Activated T-cell treated with anti-CD3 and anti-CD28 coated beads, Interleukin-2, amount 50 U/mL, for 72 hours (primary cell): ENCODE results near the gene STRN3. TPM values are rescaled to one million over a fixed set of nuclear protein-coding genes. Genes with fewer than 3 reads are reported as not detected.

Experiments
- ATAC-seq, 2 donors: fragments of 150-1000 bp; cut with Tn5 transposase; replicated peaks in 1 of 2; 2 replicates each; pipeline ENCODE4 v1.10.0; 2021; ENCODE audit warnings: moderate library complexity in 2 of 2, mild to moderate bottlenecking in 1 of 2
- DNase-seq, 2 donors: peaks; one replicate each; pipeline ENCODE4 v3.0.0; 2021 to 2022; ENCODE audit warnings: mixed read lengths in 1 of 2
- H3K27ac Mint-ChIP-seq: one replicate; pipeline ENCODE4 v1.8.0; 2022; ENCODE audit warnings: mild to moderate bottlenecking, moderate library complexity, mixed read lengths
- H3K27me3 Mint-ChIP-seq: one replicate; pipeline ENCODE4 v1.8.0; 2022; ENCODE audit warnings: low read depth, mixed read lengths
- H3K36me3 Mint-ChIP-seq, 2 donors: one replicate each; pipeline ENCODE4 v1.8.0; 2022; ENCODE audit warnings: mixed read lengths in 2 of 2, mild to moderate bottlenecking in 1 of 2; ENCODE audit not compliant: insufficient read depth in 2 of 2
- H3K4me1 Mint-ChIP-seq: one replicate; pipeline ENCODE4 v1.8.0; 2022; ENCODE audit warnings: low read depth, mixed read lengths
- H3K4me3 Mint-ChIP-seq, 2 donors: one replicate each; pipeline ENCODE4 v1.8.0; 2022; ENCODE audit warnings: mild to moderate bottlenecking in 2 of 2, mixed read lengths in 2 of 2, moderate library complexity in 2 of 2
- H3K9me3 Mint-ChIP-seq, 2 donors: one replicate each; pipeline ENCODE4 v1.8.0; 2022; ENCODE audit warnings: mixed read lengths in 2 of 2
- total RNA-seq, 2 donors: library from RNA; stranded (reverse); gene quantifications; one replicate each; pipeline ENCODE4 v1.2.3, GENCODE V29; 2022

Gene STRN3
- total RNA-seq, 2 donors from 2014 or later: 19.7 to 24.5 TPM

- ATAC-seq (peak; percentile 95 to 96), DNase-seq (peak; percentile 92 to 94)
- Mint-ChIP-seq H3K4me1 (peaks cover 70% of the 10 kb centered on the region), H3K4me3 (peak overlapping the region; percentile 97 to 99), H3K9me3 (no peaks in the 10 kb centered on the region), H3K27me3 (no peaks in the 10 kb centered on the region), H3K36me3 (peaks cover 5 to 7% of the 10 kb centered on the region in 2 donors), H3K27ac (peak overlapping the region; percentile 99)
Observed at GRCh38 chr14:31026450-31027235, 464 bp upstream of the STRN3 start.

DNA sequence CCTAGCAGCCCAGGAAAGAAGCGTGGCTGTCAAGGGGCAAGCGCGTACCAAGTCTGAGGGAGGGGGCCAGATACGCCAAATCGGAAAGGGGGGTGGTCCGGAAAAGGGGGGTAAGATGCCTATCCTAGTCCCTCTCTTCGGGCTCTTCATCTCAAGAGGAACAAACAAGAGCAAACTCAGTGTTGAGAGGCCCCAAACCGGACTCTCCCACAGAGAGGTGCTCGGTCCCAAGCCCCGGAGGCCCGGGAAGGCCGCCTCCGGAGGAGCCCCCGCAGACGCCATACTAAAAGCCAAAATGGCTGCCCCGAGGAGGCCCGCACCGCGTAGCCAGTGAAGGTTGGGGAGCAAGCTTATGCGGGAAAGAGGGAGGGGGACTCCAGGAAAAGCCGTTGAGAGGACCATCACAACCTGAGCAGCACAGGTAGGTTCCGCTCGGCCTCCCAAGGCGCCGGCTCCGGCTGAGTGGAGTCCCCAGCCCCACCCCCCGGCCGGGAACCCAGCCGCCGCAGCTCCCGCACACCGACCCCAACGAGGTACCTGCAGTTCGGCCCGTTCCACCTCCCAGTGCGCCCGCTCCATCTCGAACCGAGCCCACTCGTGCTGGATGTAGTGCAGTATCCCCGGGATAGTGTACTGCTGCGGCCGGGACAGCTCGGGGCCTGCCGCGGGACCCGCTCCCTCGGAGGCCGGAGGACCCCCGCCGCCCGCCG lies 657 bp downstream of the STRN3 start, which contains the start of gene AP4S1:
TSS of gene AP4S1 (plus strand) at position 283 of the 710 bp plus-strand sequence. CDS start 40,548 bp downstream, outside the sequence.
- H3K4me1 Mint-ChIP-seq: peaks cover 68% of the 10 kb centered on the region
- peaks cover 9 to 14% of the 10 kb centered on the region in 2 donors for H3K36me3 Mint-ChIP-seq
- H3K4me3 Mint-ChIP-seq: peak within 1 kb of the TSS; percentile 99 to 100
- H3K27me3 Mint-ChIP-seq: no peaks in the 10 kb centered on the region
- ATAC-seq (peak; percentile 22 to 25), DNase-seq (peak; percentile 54 to 65)
- H3K9me3 Mint-ChIP-seq: no peaks in the 10 kb centered on the region
- peak within 1 kb of the TSS; percentile 100 for H3K27ac Mint-ChIP-seq

GRCh38 chr14:31024577-31025366 lies 1.4 kb downstream of the STRN3 start:
- Mint-ChIP-seq H3K27me3 (no peaks in the 10 kb centered on the region), H3K9me3 (no peaks in the 10 kb centered on the region), H3K4me1 (peaks cover 65% of the 10 kb centered on the region), H3K27ac (peak overlapping the region; percentile 100), H3K4me3 (peak overlapping the region; percentile 90 to 100), H3K36me3 (peaks cover 9 to 14% of the 10 kb centered on the region in 2 donors)
- ATAC-seq: no peak
- DNase-seq: no peak

- H3K27ac Mint-ChIP-seq: peak overlapping the region; percentile 80
- H3K36me3 Mint-ChIP-seq: peaks cover 9 to 14% of the 10 kb centered on the region in 2 donors
- H3K4me3 Mint-ChIP-seq: peak overlapping the region; percentile 90 to 100
- ATAC-seq (no peak), DNase-seq (no peak)
- H3K4me1 Mint-ChIP-seq: peaks cover 59% of the 10 kb centered on the region
- no peaks in the 10 kb centered on the region for H3K9me3 Mint-ChIP-seq
- no peaks in the 10 kb centered on the region for H3K27me3 Mint-ChIP-seq
Observed at GRCh38 chr14:31024010-31024480, 2.1 kb downstream of the STRN3 start.

- Mint-ChIP-seq H3K36me3 (peaks cover 9 to 14% of the 10 kb centered on the region in 2 donors), H3K4me1 (peaks cover 50% of the 10 kb centered on the region), H3K27me3 (no peaks in the 10 kb centered on the region), H3K4me3 (peak overlapping the region in 1 of 2 donors; percentile 20), H3K27ac (no peak overlapping the region), H3K9me3 (no peaks in the 10 kb centered on the region)
- no peak for ATAC-seq
- no peak for DNase-seq
Observed at GRCh38 chr14:31022386-31022785, 3.8 kb downstream of the STRN3 start.

DNA sequence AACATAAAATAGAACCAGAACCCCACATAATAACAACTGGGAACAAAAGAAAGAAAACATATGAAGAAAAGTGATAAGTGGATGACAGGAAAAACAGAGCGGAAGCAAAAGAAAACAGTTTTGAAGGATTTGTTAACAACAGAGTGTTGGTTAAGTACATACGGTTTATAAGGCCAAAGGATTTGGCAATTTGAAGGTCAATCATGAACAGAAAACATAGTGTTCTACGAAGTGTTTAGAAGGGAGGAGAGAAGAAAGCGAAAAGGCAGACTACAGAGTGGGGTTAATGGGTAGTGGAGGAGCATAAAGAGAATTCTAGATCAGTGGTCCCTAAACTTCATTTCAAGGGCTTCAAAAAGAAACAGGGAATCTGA lies 4.6 kb downstream of the STRN3 start:
- Mint-ChIP-seq H3K27me3 (no peaks in the 10 kb centered on the region), H3K4me3 (no peak overlapping the region), H3K4me1 (peaks cover 42% of the 10 kb centered on the region), H3K36me3 (peaks cover 6 to 14% of the 10 kb centered on the region in 2 donors), H3K9me3 (no peaks in the 10 kb centered on the region), H3K27ac (no peak overlapping the region)
- DNase-seq: no peak
- ATAC-seq: no peak

GRCh38 chr14:31020834-31021575 lies 5.2 kb downstream of the STRN3 start:
- peaks cover 6 to 14% of the 10 kb centered on the region in 2 donors for H3K36me3 Mint-ChIP-seq
- no peaks in the 10 kb centered on the region for H3K27me3 Mint-ChIP-seq
- peaks cover 42% of the 10 kb centered on the region for H3K4me1 Mint-ChIP-seq
- H3K27ac Mint-ChIP-seq: no peak overlapping the region
- no peak for DNase-seq
- no peaks in the 10 kb centered on the region for H3K9me3 Mint-ChIP-seq
- H3K4me3 Mint-ChIP-seq: no peak overlapping the region
- no peak for ATAC-seq

DNA sequence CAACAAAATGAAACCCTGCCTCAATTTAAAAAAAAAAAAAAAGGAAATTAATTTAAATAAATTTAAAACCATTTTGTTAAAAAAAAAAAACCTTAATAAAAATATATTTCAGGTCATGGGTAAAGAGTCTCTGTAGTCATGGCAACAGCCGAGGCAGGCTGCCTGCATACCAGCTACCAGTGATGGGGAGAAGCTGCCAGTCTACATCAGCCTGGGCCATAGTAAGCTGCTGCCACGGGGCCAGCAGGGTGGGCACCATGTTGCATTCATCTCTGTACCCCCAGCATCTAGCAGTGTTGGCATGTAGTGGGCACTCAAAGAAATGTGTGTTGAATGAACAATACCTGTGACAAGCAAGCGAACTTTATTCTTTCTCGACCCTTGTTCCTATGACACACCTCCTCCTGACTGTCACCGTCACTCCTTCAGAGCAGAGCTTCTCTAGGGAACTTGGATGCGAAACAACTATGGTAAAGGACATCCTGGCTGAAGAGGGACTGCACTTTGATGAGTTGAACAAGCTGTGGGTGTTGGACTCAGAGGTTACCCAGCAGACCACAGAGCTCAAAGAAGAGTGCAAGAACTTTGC lies 8.0 kb downstream of the STRN3 start:
- no peaks in the 10 kb centered on the region for H3K27me3 Mint-ChIP-seq
- no peak overlapping the region for H3K27ac Mint-ChIP-seq
- DNase-seq (no peak), ATAC-seq (no peak)
- peaks cover 30% of the 10 kb centered on the region for H3K4me1 Mint-ChIP-seq
- no peak overlapping the region for H3K4me3 Mint-ChIP-seq
- peaks cover 2 to 11% of the 10 kb centered on the region in 2 donors for H3K36me3 Mint-ChIP-seq
- no peaks in the 10 kb centered on the region for H3K9me3 Mint-ChIP-seq

DNA sequence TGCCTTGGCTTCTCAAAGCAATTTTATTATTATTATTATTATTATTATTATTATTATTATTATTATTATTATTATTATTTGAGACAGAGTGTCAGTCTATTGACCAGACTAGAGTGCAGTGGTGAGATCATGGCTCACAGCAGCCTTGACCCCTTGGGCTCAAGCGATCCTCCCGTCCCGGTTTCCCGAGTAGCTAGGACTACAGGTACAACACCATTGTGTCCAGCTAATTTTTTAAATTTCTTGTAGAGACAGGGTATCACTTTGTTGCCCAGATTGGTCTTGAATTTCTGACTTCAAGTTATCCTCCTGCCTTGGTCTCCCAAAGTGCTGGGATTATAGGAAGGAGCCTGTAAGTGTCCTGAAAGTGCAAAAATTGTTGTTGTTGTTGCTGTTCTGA lies 12.3 kb downstream of the STRN3 start:
- Mint-ChIP-seq H3K27me3 (no peaks in the 10 kb centered on the region), H3K27ac (no peak overlapping the region), H3K9me3 (no peaks in the 10 kb centered on the region), H3K36me3 (peaks cover 0 to 6% of the 10 kb centered on the region in 2 donors), H3K4me1 (peaks cover 12% of the 10 kb centered on the region), H3K4me3 (no peak overlapping the region)
- ATAC-seq: no peak
- no peak for DNase-seq

DNA sequence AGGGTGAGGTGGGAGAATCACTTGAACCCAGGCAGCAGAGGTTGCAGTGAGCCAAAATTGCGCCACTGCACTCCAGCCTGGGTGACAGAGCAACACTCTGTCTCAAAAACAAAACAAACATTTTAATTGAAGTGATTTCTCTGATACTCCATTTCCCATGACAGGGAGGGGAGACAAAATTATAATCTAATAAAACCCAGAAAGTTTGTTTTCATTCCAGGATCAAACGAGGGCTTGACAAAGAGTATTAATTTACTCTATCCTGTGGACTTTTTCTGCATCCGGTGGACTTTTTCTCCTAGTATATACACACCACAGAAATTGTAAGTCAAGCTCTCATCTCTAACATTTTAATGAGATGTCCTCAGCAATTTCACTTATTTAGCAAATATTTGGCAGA lies 15.2 kb downstream of the STRN3 start:
- Mint-ChIP-seq H3K4me1 (peaks cover 12% of the 10 kb centered on the region), H3K27ac (no peak overlapping the region), H3K36me3 (peaks cover 6% of the 10 kb centered on the region in 2 donors), H3K4me3 (no peak overlapping the region), H3K9me3 (no peaks in the 10 kb centered on the region), H3K27me3 (no peaks in the 10 kb centered on the region)
- ATAC-seq: no peak
- no peak for DNase-seq

DNA sequence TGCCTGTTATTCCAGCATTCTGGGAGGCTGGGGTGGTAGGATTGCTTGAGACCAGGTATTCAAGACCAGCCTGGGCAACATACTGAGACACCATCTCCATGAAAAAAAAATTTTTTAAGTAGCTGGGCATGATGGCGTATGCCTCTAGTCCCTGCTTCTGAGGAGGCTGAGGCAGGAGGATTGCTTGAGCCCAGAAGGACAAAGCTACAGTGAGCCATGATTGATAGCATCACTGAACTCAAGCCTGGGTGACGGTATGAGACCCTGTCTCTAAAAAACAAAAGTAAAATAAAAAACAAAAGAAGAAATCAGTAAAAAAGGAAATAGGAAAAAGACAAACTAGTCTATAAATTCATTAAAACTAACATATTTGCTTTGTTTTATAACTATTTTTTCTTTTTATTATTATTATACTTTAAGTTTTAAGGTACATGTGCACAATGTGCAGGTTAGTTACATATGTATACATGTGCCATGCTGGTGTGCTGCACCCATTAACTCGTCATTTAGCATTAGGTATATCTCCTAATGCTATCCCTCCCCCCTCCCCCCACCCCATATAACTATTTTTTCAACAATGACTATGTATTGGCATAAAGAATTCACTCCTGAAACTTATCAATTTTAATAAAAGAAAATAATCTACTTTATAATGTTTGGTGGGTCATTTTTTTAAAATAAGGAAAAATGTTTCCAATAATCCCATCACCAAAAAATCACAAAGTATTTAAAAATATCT lies 16.2 kb downstream of the STRN3 start:
- Mint-ChIP-seq H3K27me3 (no peaks in the 10 kb centered on the region), H3K9me3 (no peaks in the 10 kb centered on the region), H3K4me1 (peaks cover 6% of the 10 kb centered on the region), H3K4me3 (no peak overlapping the region), H3K36me3 (peaks cover 8 to 9% of the 10 kb centered on the region in 2 donors), H3K27ac (no peak overlapping the region)
- no peak for DNase-seq
- ATAC-seq: no peak
